GM18858 (cell line): ENCODE measurements around the gene SALL1.

Experiments used
- ATAC-seq: cut with Tn5 transposase; IDR thresholded peaks from one replicate; pipeline ENCODE4 v1.9.1; 2021; ENCODE audit not compliant: unreplicated experiment

The SALL1 gene

DNA sequence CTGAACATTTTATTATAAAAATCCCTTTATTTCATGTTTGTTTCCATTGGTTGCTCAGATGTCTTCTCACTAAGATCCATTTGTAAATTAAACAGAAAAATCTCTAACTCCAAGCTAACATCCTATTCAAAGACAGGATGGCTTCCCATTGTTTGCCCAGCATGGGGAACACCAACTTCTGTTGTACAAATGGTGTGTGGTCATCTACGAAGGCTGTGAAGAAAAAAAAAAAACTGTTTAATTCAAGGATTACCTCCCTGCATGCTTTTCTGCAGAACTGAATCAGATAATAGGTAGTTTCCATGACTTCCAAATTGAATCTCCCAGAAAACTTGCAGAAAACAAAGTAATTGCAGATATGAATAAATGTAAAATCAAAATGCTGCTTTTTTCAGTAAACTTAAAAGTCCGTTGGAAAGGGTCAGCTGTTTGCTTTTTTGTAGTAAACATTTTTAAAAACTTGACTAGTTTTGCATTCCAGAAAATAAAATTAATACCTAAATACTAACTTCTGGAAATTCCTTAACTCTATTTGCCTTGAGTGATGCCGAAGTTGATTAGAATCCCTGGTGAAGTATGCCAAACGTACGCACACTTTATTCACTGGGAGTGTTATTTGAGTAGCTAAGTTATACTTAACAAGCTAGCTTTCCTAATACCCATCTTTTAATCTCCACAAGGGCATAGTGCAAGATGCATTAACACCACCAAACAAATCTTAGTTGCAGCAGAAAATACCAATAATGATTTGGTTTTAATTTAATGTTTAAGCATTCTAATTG is 7.7 kb downstream of the SALL1 start:
- ATAC-seq, result no peak

DNA sequence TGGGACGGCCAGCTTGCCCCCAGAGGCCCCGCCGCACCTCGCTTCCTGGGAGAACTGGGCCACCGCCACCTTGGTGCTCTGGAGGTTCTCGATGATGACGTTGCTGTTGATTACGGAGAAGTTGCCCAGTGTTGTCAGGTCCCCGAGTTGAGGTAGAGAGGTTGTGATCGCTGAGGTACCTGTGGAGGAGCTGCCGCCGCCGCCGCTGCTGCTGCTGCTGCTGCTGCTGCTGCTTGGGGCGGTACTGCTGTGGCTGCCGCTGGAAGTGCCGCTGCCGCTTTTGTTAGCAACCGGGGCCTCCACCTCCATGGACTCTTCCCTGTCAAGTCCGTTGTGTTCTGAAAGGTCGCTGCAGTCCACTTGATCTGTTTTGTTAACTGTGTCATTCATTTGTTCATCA is 9.5 kb downstream of the SALL1 start:
- ATAC-seq, result no peak

DNA sequence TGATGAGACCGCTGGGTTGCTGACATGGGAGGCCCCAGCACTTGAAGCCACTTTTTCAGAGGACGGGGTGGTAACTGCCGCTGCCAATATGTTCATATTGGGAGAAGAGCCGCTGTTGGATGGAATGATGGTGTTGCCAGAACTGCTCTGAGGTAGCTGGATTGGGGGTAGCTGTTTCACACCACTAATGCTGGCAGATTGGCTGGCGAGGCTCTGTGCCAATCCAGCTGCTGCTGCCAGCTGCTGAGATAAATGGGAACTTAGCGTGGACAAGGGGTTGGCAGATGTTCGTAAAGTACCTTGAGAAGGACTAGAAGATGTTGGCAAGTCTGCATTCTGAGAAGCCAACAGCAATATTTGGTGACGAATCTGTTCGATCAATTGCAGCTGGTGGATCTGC is 10.0 kb downstream of the SALL1 start:
- no peak for ATAC-seq

DNA sequence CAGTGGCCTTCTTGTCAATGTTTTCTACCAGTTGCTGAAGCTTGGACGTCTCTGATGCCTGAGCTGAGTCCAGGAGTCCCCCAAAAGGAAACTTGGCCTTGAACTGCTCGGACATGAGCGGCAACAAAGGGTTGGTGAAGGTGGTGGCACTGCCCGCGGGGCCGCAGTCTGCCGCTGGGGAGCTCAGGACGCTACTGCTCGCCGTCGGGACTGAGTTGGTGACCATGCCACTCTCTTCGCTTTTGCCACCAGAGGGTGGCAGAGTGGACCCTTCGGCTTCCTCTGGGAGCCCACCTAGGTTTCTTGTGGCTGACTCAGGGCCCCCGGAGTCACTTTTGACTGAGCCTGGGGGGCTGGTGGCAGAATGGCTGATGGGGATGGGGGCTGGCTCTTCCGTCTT is 11.0 kb downstream of the SALL1 start:
- no peak for ATAC-seq

DNA sequence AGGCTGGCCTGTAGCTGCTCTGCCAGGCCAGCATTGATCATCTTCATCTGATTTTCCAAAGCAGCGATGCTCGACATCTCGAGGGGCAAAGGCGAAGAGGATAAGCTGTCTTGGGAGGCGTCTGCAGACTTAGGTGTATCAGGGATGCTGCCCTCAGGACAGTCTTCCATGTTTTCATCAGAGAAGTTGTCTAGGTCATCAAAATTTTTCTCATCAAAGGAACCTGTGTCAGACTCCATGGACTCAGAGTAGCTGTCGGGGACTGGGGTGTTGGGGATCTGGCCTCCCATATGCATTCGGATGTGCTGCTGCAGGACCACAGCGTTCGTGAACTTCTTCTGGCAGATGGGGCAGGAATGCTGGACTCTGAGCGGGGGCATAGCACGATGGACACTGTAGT is 11.5 kb downstream of the SALL1 start:
- ATAC-seq, result no peak

DNA sequence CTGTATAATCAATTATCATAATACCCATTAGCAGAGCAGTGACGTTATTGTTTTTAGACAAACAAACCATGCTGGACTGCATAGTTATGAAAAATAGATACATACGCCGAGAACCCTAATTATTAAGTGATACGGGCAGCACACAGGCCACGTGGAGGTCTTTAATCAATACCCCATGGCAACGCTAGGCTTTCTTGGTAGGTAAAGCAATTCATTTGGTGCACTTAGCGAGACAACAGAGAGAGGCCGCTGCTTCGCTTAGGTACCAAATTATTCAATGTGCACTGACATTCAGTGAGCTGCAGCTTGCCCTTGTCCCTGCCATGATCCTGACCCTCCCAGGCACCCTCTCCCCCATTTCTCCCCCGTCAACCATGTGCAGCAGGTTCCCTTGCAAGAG is 12.9 kb downstream of the SALL1 start:
- no peak for ATAC-seq

DNA sequence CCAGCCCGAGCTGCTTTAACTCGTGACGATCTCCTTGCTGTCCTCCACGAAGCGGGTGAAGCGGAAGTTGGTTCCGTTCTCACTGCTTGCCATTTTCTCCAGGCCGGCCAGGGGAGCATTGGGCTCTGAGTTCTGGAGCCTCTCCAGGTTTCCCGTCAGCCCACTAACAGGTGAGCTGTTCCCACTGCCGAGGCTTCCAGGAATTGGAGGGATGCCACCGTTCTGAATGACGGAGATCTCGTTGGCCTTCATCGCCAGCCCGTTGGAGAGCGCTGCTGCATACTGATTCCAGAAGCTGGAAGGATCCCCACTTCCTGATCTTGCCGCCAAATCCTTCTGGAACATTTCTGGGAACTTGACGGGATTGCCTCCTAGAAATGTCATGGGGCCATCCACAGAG is 14.0 kb downstream of the SALL1 start:
- no peak for ATAC-seq

DNA sequence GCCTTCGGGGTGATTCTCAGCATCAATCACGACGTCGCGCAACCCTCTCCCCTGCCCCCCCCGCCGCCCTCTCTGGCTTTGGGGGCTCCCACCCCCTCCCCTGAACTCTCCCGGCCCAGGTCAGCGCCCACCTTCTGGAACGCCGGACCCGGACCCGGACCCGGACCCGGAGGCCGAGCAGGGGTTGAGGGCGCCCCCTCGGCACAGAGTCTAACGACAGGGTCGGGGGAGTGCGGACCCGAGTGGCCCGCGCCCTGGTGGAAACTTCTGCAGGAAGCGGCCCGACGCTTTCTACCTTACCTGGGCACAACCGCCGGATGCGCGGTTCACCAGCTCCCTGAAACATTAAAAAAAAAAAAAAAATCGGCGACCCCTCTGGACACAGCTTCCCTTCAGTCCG is 16.2 kb downstream of the SALL1 start:
- no peak for ATAC-seq

DNA sequence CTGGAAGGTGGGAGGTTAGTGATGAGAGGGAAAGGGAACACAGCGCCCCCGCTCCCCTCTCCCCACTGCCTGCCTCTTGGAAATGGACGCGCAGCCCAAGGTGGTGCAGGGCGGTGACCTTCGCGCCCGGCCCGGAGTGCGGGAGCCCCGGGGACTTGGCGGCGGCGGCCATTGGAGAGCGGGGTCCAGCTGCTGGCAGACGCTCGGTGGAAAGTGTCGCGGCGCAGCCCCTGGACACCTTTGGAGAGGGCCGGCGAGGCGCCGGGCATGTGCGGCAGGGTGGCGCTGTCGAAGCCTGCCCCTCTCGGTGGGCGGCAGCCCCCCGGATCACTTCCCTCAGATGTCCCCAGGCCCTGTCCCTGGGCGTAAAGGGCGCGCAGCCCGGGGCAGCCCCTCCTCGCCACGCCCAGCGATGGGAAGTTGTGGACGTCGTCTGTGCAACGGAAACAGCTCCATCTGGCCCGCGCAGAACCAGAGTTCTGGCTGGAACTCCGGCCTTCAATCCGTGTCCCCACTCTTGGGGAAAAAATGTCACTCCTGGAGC is 16.7 kb downstream of the SALL1 start:
- no peak for ATAC-seq

DNA sequence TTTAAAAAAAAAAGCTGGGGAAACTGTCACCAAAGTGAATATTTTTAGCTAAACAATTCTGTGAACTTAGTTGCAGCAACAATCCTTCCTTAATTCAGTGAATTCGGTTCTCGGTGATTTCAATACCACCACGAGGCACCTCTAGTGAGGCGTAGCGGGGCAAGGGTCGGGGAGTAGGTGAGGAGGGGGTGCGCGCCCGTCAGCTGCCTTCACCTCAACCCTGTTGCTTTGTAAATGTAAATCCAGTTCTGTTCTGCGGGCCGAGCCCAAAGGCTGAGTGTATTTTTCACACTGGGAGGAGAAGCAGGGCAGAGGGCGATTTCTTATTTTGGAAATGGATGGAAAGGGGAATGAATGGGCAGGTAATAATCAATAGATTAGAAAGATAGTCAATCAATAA is 17.4 kb downstream of the SALL1 start:
- no peak for ATAC-seq

DNA sequence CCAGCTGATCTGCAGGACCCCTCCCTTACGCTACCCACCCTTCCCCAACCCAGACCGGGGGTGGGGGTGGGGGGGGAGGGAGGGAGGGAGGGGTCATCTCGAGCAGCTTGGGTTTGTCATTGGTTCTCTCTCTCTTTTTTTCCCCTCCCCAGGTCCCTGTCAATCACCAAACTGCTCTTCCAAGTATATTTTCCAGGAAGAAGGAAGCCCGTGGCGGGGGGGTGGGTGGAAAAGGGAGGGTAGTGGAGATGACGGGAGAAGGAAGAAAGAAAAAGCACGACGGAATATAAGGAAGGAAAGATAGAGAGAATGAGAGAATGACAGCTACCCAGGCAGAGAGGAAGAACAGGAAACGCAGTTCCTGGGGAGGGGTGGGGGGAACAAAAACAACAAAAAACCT is 17.9 kb downstream of the SALL1 start:
- no peak for ATAC-seq

DNA sequence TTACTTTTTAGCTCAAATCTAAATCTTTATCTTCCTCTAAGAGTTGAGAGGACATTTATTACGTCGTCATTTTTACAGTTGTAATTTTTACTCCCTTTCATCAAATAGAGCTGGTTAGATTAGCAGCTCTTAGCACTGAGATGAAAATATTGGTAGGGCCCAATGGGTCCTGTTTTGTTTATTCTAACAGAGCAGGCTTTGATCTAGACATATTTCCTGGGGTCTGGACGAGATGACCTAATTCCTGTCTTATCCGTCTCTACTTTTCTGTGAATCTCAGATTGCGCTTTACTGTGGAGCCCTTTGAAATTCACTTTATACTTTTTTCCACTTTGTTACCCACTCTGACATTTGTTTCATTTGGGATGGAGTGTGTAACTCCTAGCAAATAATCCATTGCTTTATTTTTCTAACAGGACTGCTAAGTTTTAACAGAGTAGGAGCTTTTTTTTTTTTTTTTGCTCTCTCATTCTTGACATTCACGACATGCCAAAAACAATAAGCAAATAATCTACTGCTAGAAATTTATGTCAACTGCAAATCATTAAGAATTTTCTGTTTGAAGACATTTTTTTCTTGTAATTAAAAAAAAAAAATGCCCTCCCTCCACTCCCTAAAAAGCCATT is 18.5 kb downstream of the SALL1 start:
- ATAC-seq, result no peak

DNA sequence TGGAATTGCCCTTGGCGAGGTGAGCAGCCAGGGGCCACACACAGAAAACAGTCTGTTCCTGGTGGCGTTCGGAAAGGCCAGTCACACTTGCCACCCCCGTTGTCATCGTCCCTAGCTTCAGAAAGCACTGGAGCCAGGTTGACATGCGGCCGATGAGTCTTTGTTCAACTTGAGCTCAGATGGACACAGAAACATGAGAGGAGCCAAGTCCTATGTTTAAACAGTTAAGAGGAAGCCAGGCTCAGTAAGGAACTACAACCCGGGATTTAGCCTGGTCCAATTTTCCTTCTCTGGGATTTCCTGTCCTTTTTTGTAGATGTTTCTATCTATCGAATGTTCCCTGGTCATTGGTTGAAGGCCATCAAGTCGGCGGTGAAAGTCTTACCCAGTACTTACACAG is 19.5 kb downstream of the SALL1 start:
- ATAC-seq, result no peak

DNA sequence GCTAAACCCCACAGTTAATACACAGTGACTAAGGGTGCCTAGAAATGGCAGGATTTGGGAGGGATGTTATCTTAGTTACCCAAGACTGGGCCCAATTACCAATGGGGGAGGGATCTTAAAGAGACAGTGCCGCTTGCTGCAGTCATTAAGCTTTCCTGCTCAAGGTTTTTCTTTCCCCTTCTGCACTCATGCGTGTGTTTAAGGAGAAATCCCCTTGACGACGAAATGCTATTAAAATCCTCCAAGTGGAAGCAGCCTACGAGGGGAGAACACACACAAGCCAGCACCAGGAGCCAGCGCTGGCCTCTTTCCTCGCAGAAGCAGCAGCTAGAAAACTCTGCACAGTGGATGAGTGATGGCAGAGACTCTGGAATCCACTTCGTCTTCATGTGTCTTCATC is 22.0 kb downstream of the SALL1 start:
- ATAC-seq, result no peak

DNA sequence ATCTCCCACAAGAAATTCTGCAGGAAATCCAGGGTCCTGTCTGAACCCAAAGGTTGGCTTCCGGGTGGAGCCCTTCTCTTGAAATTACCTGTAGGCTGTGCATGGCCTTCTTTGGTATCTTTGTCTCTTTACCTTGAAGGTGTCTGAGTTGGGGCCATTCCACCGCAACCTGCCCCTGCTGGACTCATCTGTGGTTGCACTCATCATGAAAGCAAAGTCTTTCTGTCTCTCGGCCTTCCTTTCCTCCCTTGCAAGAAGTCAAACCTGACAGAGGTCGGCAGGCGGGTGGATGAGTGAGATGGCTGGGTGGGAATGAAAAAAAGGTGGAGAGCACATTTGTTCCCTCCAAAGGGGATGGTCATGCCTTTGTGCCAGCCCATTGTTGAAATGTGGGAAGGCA is 25.1 kb downstream of the SALL1 start:
- no peak for ATAC-seq

DNA sequence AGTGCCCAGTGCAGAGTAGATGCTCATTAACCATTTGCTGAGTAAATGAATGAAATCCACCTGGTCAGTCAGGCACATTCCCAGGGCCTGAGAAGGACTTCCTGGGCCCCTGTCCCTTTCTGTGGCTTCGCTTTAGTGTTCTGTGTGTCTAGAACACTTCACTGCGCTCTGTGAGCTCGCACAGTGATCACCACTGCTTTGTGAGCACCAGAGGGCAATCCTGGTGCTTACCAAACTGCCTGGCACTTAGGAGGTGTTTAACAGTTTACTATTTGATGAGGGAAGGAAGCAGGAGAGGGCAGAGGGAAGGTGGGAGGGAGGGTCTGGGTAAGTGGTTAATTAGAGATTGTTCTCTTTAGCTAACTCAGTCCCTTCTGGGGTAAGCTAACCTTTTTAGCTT is 26.2 kb downstream of the SALL1 start:
- no peak for ATAC-seq

DNA sequence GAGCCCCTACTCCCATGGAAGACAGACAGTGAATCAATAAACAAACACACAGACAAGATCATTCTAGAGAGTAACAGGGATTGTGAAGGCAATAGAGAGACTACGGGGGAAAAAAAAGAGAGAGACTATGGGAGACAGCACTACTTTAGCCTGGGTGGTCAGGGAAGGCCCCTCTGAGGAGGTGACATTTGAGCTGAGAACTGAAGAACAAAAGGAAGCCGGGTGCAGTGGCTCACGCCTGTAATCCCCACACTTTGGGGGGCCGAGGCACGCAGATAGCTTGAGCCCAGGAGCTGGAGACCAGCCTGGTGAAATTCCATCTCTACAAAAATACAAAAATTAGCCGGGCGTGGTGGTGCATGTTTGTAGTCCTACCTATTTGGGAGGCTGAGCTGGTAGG is 29.2 kb downstream of the SALL1 start:
- no peak for ATAC-seq

DNA sequence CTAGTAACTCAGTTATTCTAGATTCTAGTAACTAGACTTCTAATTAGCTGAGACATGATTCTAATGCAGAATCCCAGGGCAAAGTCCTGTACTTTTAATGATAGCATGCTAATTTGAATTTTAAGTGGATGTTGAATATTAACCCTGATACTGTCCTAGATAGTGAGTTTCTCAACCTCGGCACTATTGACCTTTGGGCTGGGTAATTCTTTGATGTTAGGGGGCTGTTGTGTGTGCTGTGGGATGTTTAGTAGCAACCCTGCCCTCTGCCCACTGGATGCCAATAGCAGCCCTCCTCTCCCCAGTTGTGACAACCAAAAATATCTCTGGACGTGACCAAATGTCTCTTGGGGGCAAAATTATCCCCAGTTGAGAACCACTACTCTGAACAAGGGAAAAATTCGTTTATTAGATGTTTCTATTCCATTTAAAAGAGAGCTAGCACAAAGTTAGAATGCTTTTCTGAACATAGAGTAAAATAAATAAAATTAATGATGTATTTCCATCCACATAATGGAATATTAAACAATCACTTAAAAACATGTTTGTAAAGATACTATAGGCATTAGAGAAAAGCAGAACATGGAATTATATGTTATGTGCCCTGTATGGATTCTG is 30.2 kb downstream of the SALL1 start:
- ATAC-seq, result no peak

DNA sequence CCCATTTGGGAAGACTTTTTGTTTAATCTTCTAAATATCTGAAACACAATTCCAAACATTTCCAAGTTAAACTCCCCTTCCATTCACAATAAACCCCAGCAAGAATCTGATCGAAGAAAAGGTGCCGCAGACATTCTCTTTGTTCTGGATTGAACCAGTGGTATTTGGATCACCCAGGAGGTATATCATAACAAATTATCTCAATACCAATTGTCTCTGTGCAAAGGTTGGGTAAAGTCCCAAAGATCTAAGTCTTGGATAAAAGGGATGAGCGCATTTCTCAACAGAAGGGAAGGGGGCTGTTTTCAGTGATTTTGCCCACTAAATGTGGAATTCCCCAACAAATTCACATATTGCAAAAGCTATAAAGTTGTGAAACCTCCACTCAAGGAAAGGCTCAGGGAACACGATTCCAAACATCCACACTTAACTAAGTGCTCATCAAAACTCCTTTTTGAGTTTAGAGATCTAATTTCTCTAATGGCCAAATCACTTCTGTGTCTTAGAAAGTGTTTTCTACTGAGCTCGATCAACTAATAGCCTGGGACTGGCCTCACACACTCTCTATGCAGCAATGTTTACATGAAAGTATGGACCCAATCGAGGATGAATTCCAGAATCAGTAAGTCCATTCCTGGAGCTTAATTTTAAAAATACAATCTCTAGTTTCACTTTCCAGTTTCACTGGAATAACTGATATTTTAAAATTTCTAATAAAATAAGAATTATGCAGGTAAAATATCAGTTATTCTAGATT is 30.9 kb downstream of the SALL1 start:
- ATAC-seq, result no peak

DNA sequence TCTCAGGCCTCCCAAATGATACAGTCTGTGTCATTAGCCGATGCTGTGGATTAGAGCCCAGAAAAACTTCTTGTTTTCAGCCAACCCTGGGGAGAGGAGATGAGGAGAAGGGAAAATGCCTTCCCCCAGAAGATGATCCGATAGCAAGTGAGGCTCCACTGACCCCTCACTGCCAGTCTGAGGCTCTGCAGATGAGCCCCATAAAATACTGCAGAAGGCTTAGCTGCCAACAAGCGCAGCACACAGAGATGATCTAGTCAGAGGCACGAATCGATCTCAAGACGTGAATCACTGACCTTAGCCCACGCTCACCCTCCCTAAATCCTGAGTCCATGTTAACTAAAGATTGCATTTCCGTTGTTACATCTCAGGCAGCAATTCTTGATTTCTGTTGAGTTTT is 31.5 kb downstream of the SALL1 start:
- ATAC-seq, result no peak

DNA sequence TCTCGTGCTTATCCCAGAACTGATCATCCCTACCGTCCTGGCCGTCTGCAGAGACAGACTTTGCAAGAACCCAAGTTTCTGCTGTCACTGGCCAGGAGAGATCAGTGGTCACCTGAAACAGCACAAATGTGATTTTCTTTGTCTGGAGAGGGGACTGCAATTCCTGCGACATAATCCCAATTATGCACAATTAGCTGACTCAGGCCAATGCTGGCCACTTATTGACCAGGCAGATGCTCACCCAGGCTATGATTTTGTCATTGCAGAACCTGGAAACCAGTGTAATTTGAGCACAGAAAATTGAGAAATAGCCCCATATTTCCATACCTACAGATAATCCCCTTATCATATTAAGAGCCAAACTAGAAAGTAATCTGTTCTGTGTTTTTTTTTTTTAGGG is 34.7 kb downstream of the SALL1 start:
- ATAC-seq, result no peak

DNA sequence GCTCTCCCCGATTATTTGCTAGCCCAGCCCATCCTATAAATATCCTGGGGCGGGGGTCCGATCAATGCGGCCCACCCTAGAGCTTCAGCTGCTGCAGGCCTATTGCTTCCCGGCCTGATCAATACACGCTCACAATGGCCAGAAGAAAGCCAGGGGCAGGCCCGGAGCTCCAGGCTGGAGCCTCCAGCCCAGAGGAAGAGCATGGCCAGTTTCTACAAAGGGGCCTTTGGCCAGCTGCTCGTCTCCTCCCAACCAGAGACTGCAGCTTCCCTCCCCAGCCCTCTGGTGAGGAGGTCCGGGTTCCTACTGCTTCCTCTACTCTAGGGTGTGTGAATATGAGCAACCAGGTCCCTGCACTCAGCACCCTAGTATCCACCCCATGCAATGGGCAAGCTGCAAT is 36.7 kb downstream of the SALL1 start:
- ATAC-seq, result no peak
